HG02571 (cell line): ENCODE data around the gene FBXW9.
"Not testable (repeated sequence)": the region's sequence is repeated elsewhere in the genome, so short reads cannot be mapped to it uniquely, and the experiment has no call there.

Experiments
- ATAC-seq: cut with Tn5 transposase; IDR thresholded peaks from one replicate; pipeline ENCODE4 v1.9.1; 2021; ENCODE audit warnings: mild to moderate bottlenecking, moderate library complexity; ENCODE audit not compliant: unreplicated experiment

FBXW9 gene

DNA sequence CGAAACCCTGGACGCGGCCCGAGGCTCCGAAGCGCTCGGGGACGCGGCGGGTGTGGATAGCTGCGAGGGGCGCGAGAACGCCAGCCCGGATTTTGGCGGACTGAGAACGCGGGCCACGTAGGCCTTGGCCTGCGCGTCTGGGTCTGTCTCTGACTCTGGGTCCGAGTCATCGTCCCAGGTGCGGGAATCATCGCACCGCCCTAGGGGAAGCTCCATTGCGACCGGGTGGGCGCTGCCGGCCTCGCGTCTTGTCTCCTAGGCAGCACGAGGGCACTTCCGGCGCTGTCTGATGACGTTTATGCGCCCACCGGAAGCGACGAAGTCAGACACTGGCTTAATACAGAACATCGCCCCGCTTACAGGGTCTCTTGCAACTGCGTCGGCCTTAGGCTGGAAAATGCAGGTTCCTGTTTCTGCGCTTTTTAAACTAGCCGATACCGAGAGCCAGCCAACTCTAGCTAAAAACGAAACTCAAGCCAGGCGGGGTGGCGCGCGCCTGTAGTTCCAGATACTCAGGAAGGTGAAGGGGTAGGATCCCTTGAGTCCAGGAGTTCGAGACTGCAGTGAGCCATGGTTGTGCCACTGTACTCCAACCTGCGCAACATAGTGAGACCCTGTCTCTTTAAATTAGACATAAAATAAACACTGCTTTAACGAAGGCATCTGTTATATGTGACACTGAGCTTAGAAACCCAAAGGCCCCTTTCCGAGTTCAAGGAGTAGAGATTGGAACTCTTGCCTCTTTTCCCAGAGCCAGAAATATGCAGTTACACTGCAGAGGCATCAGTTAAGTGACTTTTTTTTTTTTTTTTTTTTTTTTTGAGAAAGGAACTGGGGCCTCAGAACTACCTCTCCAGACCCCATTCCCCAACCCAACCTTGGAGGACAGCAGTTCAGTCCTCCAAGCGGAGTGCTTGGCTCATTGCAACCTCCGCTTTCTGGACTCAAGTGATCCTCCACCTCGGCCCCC is at the start of gene FBXW9:
Gene FBXW9, minus strand, starts transcription at position 266 of the 970 bp plus-strand sequence. Its CDS starts 50 bp downstream, at position 216.
- ATAC-seq = peak; percentile 69

- no peak for ATAC-seq
Observed at GRCh38 chr19:12745166-12745897, 48.9 kb upstream of the FBXW9 start.

DNA sequence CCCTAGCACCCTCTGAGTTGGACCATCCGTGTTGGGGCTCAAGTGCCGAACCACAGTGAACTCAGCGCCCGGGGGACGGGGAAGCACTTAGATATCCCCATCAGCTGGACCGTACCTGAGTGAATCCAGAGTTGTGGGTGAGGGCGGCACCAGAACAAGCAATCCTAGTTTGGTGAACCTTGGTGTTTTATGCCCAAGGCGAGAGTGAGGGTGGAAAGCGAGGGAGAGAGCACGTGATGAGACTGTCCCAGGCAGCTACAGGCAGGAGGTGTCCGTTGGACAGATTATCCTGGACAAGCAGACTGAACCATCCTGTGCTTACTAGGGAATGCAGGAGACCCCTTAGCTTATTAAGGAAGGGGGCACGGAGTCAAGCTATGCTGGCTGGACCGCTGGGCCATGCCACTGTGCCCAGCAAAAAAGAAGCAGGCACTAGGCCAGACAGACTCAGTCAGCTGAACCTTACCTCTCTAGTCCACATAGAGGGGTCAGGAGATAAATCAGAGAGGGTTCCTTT is 41.5 kb upstream of the FBXW9 start:
- no peak for ATAC-seq

DNA sequence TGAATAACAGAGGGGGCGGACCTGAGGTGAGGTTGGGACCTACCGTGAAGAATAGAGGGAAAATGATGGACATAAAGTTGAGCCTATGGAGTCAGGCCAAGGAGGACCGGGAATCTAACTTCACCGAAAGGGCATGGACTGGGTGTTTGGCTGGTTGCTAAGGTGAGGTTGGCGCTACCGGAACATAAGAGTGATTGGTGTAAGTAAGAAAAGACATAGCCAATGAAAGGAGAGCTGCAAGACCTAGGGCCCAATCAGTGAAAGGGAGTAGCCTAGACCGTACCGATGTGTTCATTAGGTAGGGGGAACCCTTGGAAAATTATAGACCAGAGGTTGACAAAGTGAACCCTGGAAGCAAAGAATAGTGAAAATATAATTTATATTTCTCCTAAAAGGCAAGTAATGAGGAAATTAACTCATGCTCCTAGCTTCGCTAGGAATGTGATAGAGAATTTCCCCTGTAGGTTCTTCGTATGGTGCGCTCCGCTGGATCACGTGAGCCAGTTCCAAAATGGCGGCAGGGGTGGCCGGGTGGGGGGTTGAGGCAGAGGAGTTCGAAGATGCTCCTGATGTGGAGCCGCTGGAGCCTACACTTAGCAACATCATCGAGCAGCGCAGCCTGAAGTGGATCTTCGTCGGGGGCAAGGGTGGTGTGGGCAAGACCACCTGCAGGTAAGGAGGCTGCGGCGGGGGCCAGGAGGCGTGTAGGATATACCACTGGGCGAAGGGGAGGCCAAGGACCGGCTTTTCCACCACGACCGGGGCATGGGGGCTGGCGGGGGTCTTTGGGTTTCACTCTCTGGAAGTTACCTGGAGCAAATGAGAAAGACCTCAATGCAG is 40.8 kb upstream of the FBXW9 start, which contains the start of gene GET3:
Gene GET3, plus strand, starts transcription at position 503 of the 840 bp plus-strand sequence. Its CDS starts 9 bp downstream, at position 512.
- ATAC-seq = peak; percentile 71

DNA sequence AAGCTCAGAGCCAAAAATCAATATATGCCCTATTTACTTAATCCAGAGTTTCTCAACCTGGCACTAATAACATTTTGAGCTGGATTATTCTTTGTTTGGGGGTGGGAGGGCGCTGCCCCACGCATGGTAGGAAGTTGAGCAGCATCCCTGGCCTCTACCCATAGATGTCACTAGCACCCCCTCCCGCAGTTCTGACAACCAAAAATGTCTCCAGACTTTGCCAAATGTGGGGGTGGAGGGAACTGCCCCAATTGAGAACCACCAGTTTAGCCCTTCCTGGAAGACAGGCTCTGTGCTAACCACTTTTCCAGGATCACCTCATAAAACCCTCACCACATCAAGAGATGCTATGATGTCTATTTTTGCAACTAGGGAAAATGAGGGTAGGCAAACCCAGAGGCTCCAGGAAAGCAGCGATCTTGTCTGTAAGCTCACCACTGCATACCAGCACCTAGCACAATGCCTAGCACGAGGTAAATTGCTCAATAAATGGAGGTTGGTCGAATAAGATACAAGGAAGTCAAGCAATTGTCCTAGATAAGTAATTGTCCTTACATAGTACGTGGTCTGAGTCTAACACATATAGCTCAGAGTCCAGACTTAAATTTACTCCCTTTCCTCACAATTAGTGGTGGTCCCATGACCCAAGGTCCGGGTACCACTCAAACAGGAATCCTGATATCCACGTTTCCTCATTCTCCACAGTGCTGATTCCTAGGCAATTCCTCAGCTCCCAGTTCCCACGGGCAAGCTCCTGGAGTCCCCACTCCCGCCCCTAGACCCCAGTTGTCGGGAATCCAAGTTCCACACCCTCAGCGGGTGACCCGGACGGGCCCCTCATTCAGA is 37.2 kb upstream of the FBXW9 start:
- ATAC-seq = no peak

GRCh38 chr19:12731337-12731736 is 34.9 kb upstream of the FBXW9 start:
- ATAC-seq = no peak

- ATAC-seq = no peak
Observed at GRCh38 chr19:12730064-12730463, 33.6 kb upstream of the FBXW9 start.

GRCh38 chr19:12727745-12728433 is 31.5 kb upstream of the FBXW9 start:
- no peak for ATAC-seq

GRCh38 chr19:12726988-12727316 is 30.5 kb upstream of the FBXW9 start:
- ATAC-seq = no peak

GRCh38 chr19:12725612-12726011 is 29.2 kb upstream of the FBXW9 start:
- ATAC-seq = not testable (repeated sequence)

DNA sequence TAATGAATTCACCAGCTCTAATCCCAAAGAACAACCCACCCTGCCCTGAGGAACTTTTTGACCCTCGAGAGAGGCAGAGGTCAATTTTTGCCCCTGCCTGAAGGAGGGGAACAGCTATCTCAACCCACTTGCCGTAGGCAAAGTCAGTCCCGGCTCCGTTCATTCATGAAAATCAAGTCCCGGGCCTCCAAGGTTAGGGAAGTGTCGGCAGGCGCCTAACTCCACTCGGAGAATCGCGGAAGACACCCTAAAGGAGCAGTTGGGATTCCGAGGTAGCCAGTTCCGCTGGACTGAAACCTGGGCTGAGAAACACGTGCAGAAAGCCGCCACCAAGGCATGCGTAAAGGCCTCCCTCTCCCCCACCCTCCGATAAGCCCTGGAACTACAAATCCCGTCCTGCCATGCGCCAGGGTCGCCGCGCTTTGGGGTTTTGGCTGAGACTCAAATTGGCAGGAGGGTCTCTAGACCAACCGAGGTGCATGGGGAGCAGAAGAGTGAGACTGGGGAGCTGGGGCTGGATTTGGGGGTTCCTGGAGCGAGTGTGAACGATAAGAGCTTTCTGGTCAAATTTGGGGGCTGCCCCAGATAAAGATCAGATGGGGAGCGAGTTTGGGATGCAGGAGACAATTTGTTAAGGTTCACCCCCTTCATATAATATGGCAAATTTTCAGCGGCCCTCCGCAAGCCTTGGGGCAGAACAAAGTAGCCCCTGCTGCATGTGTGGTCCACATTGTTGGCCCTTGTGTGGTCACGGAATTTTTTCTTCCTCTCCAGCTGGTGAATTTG is 27.4 kb upstream of the FBXW9 start, which contains the start of gene TNPO2:
Gene TNPO2, minus strand, starts transcription at position 292 of the 786 bp plus-strand sequence. CDS start 2,955 bp downstream, outside the sequence.
- no peak for ATAC-seq

- no peak for ATAC-seq
Observed at GRCh38 chr19:12723381-12723640, 26.9 kb upstream of the FBXW9 start.

DNA sequence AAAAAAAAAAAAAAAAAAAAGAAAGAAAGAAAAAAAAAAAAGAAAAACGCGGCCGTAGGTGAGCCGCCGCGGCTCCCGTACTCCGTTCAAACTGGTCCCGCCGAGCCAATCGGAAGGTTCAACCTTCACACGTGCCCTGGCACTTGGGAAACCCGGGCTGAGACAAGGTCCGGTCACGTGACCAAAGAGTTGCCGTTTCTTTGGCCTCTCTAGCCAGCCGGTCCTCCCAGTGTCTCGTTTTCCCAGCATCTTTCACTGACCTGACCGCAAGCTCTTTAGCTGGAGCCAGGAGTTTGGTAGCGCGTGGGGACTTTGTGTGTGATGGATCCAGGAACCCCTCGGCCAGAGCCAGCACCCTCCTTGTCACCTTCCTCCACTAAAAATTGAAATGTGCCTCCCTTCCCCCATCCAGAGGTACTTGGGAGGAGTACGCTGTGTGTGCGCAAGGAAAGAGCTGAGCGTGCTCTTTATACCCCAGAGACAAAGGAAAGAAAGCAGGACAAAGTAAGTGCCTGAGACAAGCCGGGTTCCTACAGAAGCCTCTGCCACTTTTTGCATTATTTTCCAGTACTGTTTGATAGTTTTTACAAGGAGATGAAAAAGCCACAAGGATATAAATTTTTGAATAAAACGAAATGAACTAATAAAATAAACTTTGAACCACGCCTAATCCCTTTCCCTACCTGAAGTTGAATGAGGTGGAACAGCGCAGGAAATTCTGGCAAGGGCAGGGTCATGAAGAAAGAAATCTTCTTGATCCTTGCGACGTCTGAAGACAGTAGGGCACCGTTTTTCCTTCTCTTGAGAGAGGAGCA is 26.3 kb upstream of the FBXW9 start:
- ATAC-seq = peak; percentile 84

GRCh38 chr19:12721656-12722565 is 25.5 kb upstream of the FBXW9 start:
- ATAC-seq = peak; percentile 22

- no peak for ATAC-seq
Observed at GRCh38 chr19:12720851-12721655, 24.6 kb upstream of the FBXW9 start.

GRCh38 chr19:12720296-12720695 is 23.9 kb upstream of the FBXW9 start:
- no peak for ATAC-seq
